HepG2 (cell line): ENCODE data around the gene VRK2. TPM values are rescaled to one million over a fixed set of nuclear protein-coding genes. Genes with fewer than 3 reads are reported as not detected.

Experiments
- ASH2L ChIP-seq: fragments of 300-600, 200-600 bp; sonication (generic); IDR thresholded peaks from 2 replicates; pipeline ENCODE4 v1.7.0; 2017; ENCODE audit warnings: low read depth, mild to moderate bottlenecking, moderate library complexity, mixed read lengths, low read length; ENCODE audit not compliant: insufficient read length
- BRCA1 ChIP-seq: sonication (generic); formaldehyde crosslinking; IDR thresholded peaks from 2 replicates; pipeline ENCODE4 v1.4.0; 2020; ENCODE audit warnings: missing genetic modification reagents
- CENPBD1 ChIP-seq: sonication (generic); formaldehyde crosslinking; IDR thresholded peaks from 2 replicates; pipeline ENCODE4 v1.8.0; 2022; ENCODE audit warnings: missing genetic modification reagents, low read depth, mild to moderate bottlenecking, borderline replicate concordance
- FOXO4 ChIP-seq: sonication (generic); formaldehyde crosslinking; conservative IDR thresholded peaks from 2 replicates; pipeline ENCODE4 v1.8.1; 2023; ENCODE audit warnings: missing genetic modification reagents
- KDM5B ChIP-seq: sonication (generic); formaldehyde crosslinking; IDR thresholded peaks from 2 replicates; pipeline ENCODE4 v1.4.0; 2020; ENCODE audit warnings: missing genetic modification reagents, mild to moderate bottlenecking, borderline replicate concordance
- KLF6 ChIP-seq: IDR thresholded peaks from 2 replicates; pipeline ENCODE4 v1.8.0; 2016; ENCODE audit warnings: missing biosample characterization, missing genetic modification reagents
- MEIS1 ChIP-seq: sonication (generic); formaldehyde crosslinking; IDR thresholded peaks from 2 replicates; pipeline ENCODE4 v1.9.0; 2021; ENCODE audit warnings: mild to moderate bottlenecking, missing genetic modification reagents, moderate library complexity, borderline replicate concordance
- SKI ChIP-seq: fragments of 450-650 bp; IDR thresholded peaks from one replicate; pipeline ENCODE4 v1.6.1; 2018; ENCODE audit warnings: mild to moderate bottlenecking; ENCODE audit not compliant: partially characterized antibody
- SMARCC2 ChIP-seq: fragments of 450-650 bp; IDR thresholded peaks from 2 replicates; pipeline ENCODE4 v1.6.1; 2017; ENCODE audit warnings: antibody characterized with exemption, mild to moderate bottlenecking
- SOX13 ChIP-seq, 3 experiments: fragments of 450-650 bp in 1 of 3; sonication (generic) in 1 of 3; formaldehyde crosslinking in 1 of 3; IDR thresholded peaks in 2 of 3; conservative IDR thresholded peaks in 1 of 3; 2 replicates each; pipeline versions ENCODE4 v1.5.0 to v1.6.1; 2016 to 2020; ENCODE audit warnings: antibody characterized with exemption in 1 of 3, mild to moderate bottlenecking in 1 of 3, missing compliant biosample characterization in 1 of 3, missing genetic modification reagents in 1 of 3, moderate library complexity in 1 of 3
- TEF ChIP-seq: sonication (generic); formaldehyde crosslinking; IDR thresholded peaks from 2 replicates; pipeline ENCODE4 v1.5.0; 2020; ENCODE audit warnings: missing genetic modification reagents
- TFDP2 ChIP-seq: sonication (generic); formaldehyde crosslinking; IDR thresholded peaks from 2 replicates; pipeline ENCODE4 v1.4.0; 2020; ENCODE audit warnings: missing genetic modification reagents
- THAP8 ChIP-seq: sonication (generic); formaldehyde crosslinking; IDR thresholded peaks from 2 replicates; pipeline ENCODE4 v1.5.1; 2020; ENCODE audit warnings: missing genetic modification reagents, mild to moderate bottlenecking, borderline replicate concordance
- TMF1 ChIP-seq: sonication (generic); formaldehyde crosslinking; IDR thresholded peaks from 2 replicates; pipeline ENCODE4 v1.8.1; 2022; ENCODE audit warnings: low read depth, missing genetic modification reagents
- ZBTB43 ChIP-seq: sonication (generic); formaldehyde crosslinking; conservative IDR thresholded peaks from 2 replicates; pipeline ENCODE4 v1.4.0; 2020; ENCODE audit warnings: missing genetic modification reagents
- ZKSCAN8 ChIP-seq: IDR thresholded peaks from 2 replicates; pipeline ENCODE4 v1.6.1; 2016; ENCODE audit warnings: borderline replicate concordance, missing genetic modification reagents, missing compliant biosample characterization
- ZNF160 ChIP-seq: sonication (generic); formaldehyde crosslinking; IDR thresholded peaks from 2 replicates; pipeline ENCODE4 v1.8.0; 2022; ENCODE audit warnings: mild to moderate bottlenecking, inconsistent platforms, missing genetic modification reagents
- ZNF503 ChIP-seq: sonication (generic); formaldehyde crosslinking; IDR thresholded peaks from 2 replicates; pipeline ENCODE4 v1.4.0; 2020; ENCODE audit warnings: missing genetic modification reagents
- ZNF839 ChIP-seq: sonication (generic); formaldehyde crosslinking; IDR thresholded peaks from 2 replicates; pipeline ENCODE4 v1.4.0; 2020; ENCODE audit warnings: missing genetic modification reagents, mild to moderate bottlenecking, borderline replicate concordance
- ZNF850 ChIP-seq: sonication (generic); formaldehyde crosslinking; conservative IDR thresholded peaks from 2 replicates; pipeline ENCODE4 v1.9.0; 2021; ENCODE audit warnings: mild to moderate bottlenecking, missing genetic modification reagents
- polyA plus RNA-seq, 8 experiments: library from polyadenylated mRNA; depleted of rRNA in 3 of 8; stranded (reverse) in 7 of 8; unstranded in 1 of 8; fragments of >200 nt; fragmentation: Illumina TruSeq in 4 of 8; extraction: Trizol in 4 of 8; gene quantifications; 2 replicates each; pipeline versions ENCODE4 v1.2.1 to v1.2.3, GENCODE V29; 2011 to 2016; ENCODE audit warnings: low read depth in 4 of 8, missing spikeins in 1 of 8, mixed read lengths in 1 of 8; ENCODE audit not compliant: insufficient read depth in 1 of 8
- total RNA-seq, 5 experiments: library from RNA; depleted of rRNA; stranded (reverse); fragments of >200 nt; fragmentation: Illumina TruSeq; extraction: Trizol; gene quantifications; 2 replicates each; pipeline ENCODE4 v1.2.3, GENCODE V29; 2016; ENCODE audit warnings: low read depth in 1 of 5

Gene VRK2
- total and polyA plus RNA-seq, 2 of the 13 experiments (the other 11 are each of a cell fraction or from before 2014, with no cell fraction given), result 13.3 to 29.1 TPM

- TF ChIP-seq TFDP2 (CRISPR knock-in tag) (peak; percentile 88), CENPBD1 (peak; percentile 96; the same call in 1 of the 2 replicates), BRCA1 (CRISPR knock-in tag) (peak; percentile 71; the same call in 1 of the 2 replicates), ZKSCAN8 (CRISPR knock-in tag) (peak; percentile 89), SMARCC2 (no peak), TEF (CRISPR knock-in tag) (peak; percentile 82), TMF1 (peak; percentile 86), ZNF160 (CRISPR knock-in tag) (peak; percentile 79), SOX13 (IDR thresholded peaks at IDR 0.05) (peak; percentile 16; the same call in 1 of the 2 replicates), SOX13 (CRISPR knock-in tag; conservative IDR thresholded peaks at IDR 0.05 in 1 of 2, IDR thresholded peaks at IDR 0.05 in 1 of 2) (peak in 1 of 2 experiments; percentile 76; a peak in 2 of 4 replicates), ZBTB43 (peak; percentile 87), KLF6 (CRISPR knock-in tag) (peak; percentile 78), SKI (no peak), MEIS1 (CRISPR knock-in tag) (peak; percentile 94), KDM5B (CRISPR knock-in tag) (peak; percentile 99), THAP8 (CRISPR knock-in tag) (peak; percentile 93), ZNF850 (CRISPR knock-in tag) (no peak), ASH2L (peak; percentile 96), FOXO4 (CRISPR knock-in tag) (peak; percentile 100), ZNF839 (peak; percentile 90), ZNF503 (CRISPR knock-in tag) (peak; percentile 85; the same call in 1 of the 2 replicates)
These were observed at the start of gene VRK2 (continued) for GRCh38 chr2:58046585-58047372.
